Progenitor cell of endocrine pancreas (in vitro differentiated cells): ENCODE data around the gene STK17B. TPM values are rescaled to one million over a fixed set of nuclear protein-coding genes. Genes with fewer than 3 reads are reported as not detected.

Source experiments
- DNase-seq: peaks from one replicate; pipeline ENCODE4 v3.0.0; 2021; ENCODE audit warnings: low spot score; ENCODE audit not compliant: unreplicated experiment
- H3K27ac Mint-ChIP-seq: 2 replicates; pipeline ENCODE4 v1.8.0; 2021; ENCODE audit warnings: mild to moderate bottlenecking, moderate library complexity, mixed read lengths
- H3K27me3 Mint-ChIP-seq: 2 replicates; pipeline ENCODE4 v1.8.0; 2021; ENCODE audit warnings: mixed read lengths
- H3K36me3 Mint-ChIP-seq: 2 replicates; pipeline ENCODE4 v1.8.0; 2022; ENCODE audit warnings: mixed read lengths; ENCODE audit not compliant: insufficient read depth
- H3K4me1 Mint-ChIP-seq: 2 replicates; pipeline ENCODE4 v1.8.0; 2021; ENCODE audit warnings: low read depth, mixed read lengths
- H3K4me3 Mint-ChIP-seq: 2 replicates; pipeline ENCODE4 v1.8.0; 2021; ENCODE audit warnings: low read depth, mild to moderate bottlenecking, moderate library complexity, mixed read lengths
- H3K9me3 Mint-ChIP-seq: 2 replicates; pipeline ENCODE4 v1.8.0; 2021; ENCODE audit warnings: low read depth, mixed read lengths
- CTCF ChIP-seq: fragments of 200-600 bp; sonication (generic); IDR thresholded peaks from one replicate; pipeline ENCODE4 v1.5.0; 2021; ENCODE audit warnings: antibody characterized with exemption, mild to moderate bottlenecking; ENCODE audit not compliant: unreplicated experiment
- total RNA-seq: library from RNA; stranded (reverse); gene quantifications from 2 replicates; pipeline ENCODE4 v1.2.1, GENCODE V29; 2021

Gene STK17B
- total RNA-seq, 1 donor from 2014 or later: 3.4 TPM

GRCh38 chr2:196140213-196140612 is 31.2 kb downstream of the STK17B start:
- no peak for DNase-seq
- no peak for TF ChIP-seq CTCF
- Mint-ChIP-seq H3K27me3 (no peaks in the 10 kb centered on the region), H3K4me3 (no peak overlapping the region), H3K27ac (no peak overlapping the region), H3K9me3 (no peaks in the 10 kb centered on the region), H3K4me1 (no peaks in the 10 kb centered on the region), H3K36me3 (peaks cover 14% of the 10 kb centered on the region)

- peaks cover 17% of the 10 kb centered on the region for H3K9me3 Mint-ChIP-seq
- no peak for TF ChIP-seq CTCF
- H3K4me1 Mint-ChIP-seq: no peaks in the 10 kb centered on the region
- H3K27me3 Mint-ChIP-seq: no peaks in the 10 kb centered on the region
- no peak overlapping the region for H3K27ac Mint-ChIP-seq
- H3K4me3 Mint-ChIP-seq: no peak overlapping the region
- DNase-seq: no peak
- peaks cover 24% of the 10 kb centered on the region for H3K36me3 Mint-ChIP-seq
Observed at GRCh38 chr2:196137271-196137670, 34.1 kb downstream of the STK17B start.

- no peaks in the 10 kb centered on the region for H3K27me3 Mint-ChIP-seq
- no peaks in the 10 kb centered on the region for H3K4me1 Mint-ChIP-seq
- peaks cover 25% of the 10 kb centered on the region for H3K9me3 Mint-ChIP-seq
- DNase-seq: no peak
- no peak overlapping the region for H3K4me3 Mint-ChIP-seq
- TF ChIP-seq CTCF: no peak
- peaks cover 29% of the 10 kb centered on the region for H3K36me3 Mint-ChIP-seq
- H3K27ac Mint-ChIP-seq: no peak overlapping the region
Observed at GRCh38 chr2:196136151-196136550, 35.2 kb downstream of the STK17B start.

GRCh38 chr2:196131949-196132925 is 39.1 kb downstream of the STK17B start:
- H3K27ac Mint-ChIP-seq: no peak overlapping the region
- TF ChIP-seq CTCF: no peak
- no peak for DNase-seq
- H3K27me3 Mint-ChIP-seq: no peaks in the 10 kb centered on the region
- H3K9me3 Mint-ChIP-seq: peaks cover 50% of the 10 kb centered on the region
- H3K4me1 Mint-ChIP-seq: no peaks in the 10 kb centered on the region
- H3K36me3 Mint-ChIP-seq: peaks cover 25% of the 10 kb centered on the region
- H3K4me3 Mint-ChIP-seq: no peak overlapping the region

- Mint-ChIP-seq H3K4me3 (no peak overlapping the region), H3K36me3 (peaks cover 21% of the 10 kb centered on the region), H3K4me1 (no peaks in the 10 kb centered on the region), H3K27me3 (no peaks in the 10 kb centered on the region), H3K9me3 (peaks cover 53% of the 10 kb centered on the region), H3K27ac (no peak overlapping the region)
- TF ChIP-seq CTCF: no peak
- no peak for DNase-seq
Observed at GRCh38 chr2:196131384-196131937, 39.9 kb downstream of the STK17B start.
